Measurements from ENCODE around the gene PGC.
"Not testable (repeated sequence)": the region's sequence is repeated elsewhere in the genome, so short reads cannot be mapped to it uniquely, and the experiment has no call there.

PGC gene

DNA sequence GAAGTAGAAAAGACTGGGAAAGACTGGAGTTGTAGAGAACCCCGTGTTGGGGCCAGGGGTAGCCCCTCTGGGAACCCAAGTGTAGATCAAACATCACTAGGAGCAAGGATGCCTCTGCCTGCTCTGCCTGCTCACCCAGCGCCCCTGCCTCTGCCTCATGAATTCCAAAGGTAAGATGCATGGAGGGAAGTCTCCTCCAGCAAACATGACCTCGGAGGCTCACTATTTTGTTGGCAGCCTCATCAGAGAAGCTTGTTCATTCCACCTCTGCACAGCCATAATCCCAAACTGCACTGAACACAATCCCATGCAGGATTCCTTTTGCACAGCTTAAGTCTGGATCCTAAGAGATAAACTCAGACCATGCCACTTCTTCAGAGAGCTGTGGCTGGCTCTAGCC, 27.6 kb upstream of the PGC start:
- DNase-seq = no peak

DNA sequence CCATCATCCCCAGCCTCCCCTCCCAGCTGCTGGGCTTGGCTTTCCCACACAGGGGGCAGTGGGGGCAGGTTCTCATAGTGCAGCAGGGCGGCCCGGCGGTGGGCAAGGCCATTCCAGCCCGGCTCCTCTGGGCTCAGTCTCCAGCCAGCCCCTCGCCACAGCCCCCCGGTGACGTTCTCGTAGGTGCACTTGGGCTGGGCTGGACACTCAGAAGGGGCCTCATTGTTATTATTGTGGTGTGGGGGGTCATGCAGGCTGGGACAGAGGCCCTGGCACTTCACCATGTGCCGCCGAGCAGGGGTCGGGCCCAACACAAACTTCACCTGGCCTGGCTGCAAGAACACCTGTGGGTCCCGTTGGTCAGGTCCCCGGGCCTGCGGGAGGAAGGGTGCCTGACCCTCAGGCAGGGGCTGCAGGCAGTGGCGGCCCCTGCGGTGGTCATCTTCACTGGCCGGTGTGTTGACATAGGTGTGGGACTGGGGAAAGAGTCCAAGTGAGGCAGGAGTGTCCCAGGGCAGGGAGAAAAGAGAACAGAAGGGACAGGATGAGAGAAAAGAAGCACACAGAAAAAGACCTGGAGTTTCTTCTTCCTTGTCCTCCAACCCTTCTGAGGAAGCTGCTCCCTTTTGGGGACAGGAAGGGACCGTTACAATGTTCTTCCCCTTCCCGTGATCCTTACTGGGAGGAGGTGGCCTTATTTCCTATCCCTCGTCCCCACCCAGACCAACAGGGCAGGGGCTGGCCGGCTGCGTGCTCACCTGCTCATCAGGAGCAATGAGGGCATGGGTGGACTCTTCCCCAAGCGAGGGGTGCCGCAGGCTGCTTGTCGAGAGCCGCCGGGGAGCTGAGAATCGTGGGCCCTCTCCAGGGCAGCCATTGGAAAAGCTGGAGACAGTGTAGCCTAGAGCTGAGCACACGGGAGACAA, 24.1 kb upstream of the PGC start:
- DNase-seq = no peak

DNA sequence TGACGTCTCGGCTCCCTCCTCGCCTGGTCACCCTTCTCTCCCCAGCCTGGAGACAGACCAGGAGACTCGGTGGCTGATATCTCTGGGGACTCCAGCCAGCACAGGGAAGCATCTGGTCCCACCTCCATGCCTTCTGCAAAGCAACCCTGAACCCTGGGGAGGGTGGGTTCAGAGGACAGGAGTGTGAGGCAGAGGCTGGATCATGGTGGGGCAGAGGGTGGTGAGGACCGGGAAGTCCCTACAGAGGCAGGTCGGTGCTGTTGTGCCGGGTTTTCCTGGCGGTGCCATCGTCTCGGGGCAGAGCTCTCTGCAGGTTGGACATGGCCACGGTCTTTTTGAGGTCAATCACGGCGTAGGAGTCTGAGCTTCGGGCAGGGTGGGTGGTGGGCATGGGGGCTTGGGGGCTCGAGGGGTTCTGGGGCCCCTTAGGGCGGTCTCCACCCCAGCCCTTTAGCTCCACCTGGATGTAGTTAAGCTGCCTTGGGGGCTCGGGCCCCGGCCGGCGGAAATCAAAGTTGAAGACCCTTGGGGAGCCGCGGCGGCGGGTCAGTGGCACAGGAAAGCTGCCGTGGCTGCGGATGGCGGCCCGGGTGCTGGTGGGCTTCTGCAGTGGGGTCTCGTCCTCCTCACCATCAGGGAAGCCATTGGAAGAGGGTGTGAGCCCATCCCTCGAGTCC, 23.3 kb upstream of the PGC start:
- no peak for DNase-seq

DNA sequence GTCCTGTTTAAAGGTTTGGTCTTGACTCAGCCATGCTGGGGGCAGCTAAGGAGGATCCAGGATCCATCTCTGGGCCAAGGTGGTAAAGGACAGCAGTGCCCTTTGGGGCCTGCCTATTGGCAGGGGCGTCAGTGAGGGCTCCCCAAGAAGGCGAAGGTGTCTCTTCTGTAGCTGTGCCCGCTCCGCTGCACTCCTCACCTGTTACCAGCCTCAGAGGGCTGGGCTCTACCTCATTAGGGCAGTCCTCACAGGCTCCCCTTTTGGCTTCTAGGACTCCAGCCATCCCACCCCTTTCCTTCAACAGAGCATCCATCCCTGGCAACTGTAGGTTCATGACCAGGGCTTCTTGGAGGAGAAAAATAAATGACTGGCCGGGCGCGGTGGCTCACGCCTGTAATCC, 22.2 kb upstream of the PGC start:
- no peak for DNase-seq

DNA sequence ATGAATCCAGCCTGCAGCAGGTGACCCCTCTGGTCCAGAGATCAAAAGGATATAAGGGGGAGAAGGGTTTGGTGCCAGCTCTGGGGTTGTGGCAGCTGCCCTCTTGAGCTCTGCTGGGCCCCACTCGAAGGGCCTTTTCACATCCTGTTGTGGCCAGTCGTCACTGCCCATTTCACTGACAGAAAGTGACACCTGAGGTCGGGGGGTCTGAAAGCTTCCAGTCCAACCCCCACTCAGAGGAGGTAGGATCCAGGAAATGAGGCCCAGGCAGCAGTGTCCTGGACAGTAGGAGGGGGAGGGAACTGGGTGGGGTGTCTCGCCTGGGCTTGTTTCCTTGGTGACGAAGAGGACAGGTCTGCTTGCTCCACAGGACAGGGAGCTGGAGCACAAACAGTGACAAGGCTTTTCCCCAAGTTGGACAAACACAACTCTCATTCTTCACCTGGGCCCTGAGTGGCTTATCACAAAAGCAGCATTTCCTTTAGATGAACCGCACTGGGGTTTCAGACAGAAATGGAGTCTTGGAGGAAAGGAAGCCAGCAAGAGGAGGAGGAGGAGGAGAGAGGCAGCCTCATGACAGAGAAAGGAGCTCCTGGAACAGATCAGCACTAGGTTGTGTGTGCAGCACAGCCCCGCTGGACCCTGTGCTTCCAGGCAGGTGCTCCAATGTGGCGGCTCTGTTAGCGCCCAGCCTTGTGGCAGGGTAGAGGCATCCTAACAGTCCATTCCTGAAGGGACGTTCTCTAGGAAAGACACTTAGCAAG, 21.5 kb upstream of the PGC start:
- no peak for DNase-seq

DNA sequence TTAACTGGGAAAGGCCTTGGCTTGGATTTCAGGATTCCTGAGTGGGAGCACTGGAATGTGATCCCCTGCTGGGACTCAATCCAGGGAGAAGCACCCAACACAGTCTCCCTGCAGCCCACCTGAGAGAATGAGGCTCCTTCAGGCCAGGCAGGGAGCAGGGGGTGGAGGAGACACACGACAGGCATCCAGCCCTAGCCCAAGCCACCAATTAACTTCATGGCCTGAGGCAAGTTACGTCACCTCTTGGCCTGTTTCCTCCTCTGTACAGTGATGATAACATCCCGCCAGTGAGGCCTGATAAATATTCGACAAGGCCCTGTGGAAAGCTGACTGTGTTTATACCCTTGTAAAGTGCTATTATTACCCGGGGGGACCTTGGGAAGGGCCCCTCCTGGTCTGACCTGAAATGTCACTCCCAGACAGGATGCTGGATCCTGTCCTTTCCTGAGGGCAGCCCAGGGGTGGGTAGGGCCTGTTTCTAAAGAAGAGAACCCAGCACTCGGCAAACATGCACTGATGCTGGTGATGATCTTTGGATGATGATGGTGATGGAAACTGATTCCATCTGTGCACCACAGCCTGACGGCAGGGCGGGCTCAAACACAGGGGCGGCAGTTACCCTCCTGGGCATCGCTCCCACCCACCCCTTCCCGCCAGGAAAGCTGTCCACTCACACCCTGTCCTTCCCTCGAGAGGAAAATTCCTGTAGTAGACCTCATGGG, 20.1 kb upstream of the PGC start:
- no peak for DNase-seq

DNA sequence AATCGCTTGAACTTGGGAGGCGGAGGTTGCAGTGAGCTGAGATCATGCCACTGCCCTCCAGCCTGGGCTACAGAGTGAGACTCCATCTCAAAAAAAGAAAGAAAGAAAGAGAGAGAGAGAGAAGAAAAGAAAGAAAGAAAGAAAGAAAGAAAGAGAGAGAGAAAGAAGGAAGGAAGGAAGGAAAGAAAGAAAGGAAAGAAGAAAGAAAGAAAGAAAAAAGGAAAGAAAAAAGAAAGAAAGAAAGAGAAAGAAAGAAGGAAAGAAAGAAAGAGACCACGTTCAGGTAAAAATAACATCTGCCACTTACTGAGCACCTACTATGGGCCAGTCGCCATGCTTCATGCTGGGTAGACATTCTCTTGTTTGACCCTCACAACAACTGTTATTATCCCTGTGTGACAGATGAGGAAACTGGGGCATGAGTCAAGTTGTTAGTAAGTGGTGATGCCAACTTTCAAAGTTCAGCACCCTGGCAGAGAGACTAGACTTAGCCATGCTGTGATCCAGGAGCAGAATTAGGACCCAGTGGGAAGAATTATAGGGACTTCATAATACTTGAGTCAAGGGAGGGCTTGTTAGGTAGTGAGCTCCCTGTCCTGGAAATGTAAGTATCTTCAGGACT, 19.0 kb upstream of the PGC start:
- DNase-seq = not testable (repeated sequence)

DNA sequence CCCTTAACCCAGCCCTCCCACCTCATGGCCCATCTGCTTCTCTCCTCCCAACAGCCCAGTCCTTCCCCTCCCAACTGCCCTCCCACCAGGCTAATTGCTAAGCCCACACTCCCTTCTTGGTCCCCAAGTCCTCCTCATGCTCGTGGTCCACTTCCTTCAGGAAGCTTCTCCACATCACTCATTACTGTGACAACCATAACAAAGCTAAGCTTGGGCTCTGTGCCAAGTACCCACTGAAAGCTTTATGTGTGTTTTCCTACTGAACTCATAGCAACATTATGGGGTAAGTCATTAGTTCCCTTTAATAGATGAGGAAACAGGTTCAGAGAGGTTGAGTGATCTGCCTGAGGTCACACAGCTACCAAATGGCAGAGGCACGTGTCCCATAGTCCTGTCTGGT, 16.3 kb upstream of the PGC start:
- DNase-seq = no peak

DNA sequence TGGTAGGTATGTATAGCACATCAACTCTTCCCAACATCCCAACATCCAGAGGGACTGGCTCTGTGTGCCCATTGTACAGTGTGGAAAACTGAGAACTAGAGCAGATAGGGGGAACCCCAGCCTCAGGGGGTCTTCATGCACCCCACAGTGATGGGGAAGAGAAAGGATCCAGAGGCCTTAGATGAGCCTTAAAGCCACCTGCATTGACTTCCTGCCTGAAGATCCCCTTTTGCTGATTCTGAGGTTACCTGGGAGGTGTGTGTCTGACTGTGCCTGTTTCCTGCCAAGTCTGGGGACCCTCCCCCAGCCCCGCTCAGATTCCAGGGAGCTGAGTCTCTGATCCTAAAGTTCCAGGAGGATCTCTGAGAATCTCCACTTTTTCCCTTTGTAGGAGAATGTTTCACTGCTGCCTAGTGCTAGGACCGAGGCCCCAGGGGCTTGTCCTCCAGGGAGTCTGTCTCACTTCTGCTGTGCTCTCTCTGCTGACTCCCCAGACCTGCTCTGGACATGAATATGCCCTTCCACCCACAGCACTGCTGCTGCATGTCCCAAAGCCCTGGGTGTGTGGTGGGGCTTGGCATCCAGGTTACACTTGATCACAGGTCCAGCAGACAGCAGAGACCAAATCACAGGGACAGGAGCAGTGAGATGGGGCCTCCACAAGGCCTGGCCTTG, 12.8 kb upstream of the PGC start:
- DNase-seq = no peak

DNA sequence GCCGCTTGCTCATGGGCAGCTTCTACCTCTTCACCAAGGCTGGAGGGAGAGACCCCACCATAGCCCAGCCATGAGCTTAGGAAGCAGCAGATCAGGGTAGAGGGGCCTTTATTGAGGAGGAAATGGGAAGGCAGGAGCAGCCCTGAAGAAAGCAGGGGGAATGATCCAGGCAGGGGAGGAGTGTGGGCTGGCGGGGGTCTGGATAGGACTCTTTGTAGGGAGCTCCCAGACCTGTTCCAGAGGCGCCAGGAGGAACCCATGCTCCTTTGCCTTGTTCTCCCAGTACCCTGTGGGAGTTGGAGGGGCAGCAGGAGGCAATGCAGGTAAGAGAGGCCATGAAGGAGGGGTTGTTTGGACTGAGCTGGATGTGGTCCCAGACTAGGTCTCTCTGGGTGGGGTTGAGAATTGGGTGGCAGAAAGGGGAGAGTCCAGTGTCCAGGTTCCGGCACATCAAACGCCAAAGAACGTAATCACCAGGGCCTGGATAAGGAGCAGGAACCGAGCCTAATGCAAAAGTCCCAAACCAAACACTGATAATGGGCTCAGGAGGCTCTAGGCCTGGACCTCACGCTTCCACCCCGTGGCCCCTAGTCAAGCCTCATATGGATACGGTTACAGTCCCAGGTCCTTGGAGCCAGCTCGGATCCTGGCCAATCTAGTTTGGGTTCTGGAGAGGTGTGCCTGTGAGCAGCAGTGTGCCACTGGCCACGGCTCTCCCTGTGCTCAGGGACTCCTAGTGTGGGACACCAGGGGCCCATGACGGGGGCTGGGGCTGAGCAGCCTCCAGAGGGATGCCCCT, 12.1 kb upstream of the PGC start:
- DNase-seq = no peak

DNA sequence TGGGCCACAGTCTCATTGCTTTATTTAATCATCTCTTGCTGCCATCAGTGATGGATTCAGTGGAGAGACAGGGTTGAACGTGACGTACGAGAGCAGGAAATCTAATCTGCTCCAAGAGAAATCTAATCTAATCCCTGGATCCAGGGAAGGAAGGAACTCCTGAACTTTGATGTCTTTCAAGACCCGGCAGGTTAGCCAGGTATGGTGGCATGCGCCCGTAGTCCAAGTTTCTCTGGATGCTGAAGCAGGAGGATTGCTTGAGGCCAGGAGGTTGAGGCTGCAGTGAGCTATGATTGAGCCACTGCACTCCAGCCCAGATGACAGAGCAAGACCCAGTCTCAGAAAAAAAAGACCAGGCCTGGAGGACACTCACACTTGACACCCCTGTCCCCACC, 11.4 kb upstream of the PGC start:
- no peak for DNase-seq

DNA sequence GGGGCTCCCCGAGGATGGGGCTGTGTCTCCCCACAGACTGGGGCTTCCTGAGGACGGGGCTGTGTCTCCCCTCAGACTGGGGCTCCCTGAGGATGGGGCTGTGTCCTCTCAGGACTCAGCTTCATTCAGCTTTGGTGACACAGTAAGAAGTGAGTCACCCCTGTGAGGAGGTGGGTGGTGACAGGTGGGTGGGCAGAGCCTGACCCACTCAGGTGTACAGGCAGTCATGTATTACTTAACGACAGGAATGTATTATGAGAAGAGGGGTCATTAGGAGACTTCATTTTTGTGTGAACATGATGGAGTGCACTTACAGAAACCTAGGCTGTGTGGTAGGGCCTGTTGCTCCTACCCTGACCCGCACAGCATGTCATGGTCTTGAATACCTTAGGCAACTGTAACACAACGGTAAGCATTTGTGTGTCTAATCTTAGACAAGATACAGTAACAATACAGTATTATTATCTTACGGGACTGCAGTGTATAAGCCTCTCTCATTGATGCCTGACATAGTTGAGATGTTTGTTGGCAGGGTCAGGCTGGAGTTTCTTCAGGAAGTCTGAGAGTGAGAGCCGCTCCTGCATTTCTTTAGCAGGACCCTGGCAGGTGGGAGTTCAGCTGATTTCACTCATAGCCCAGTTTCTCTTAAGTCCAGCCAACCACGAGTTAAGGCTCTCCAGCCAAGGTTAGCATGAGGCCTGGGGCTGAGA, 10.9 kb upstream of the PGC start:
- DNase-seq = no peak

DNA sequence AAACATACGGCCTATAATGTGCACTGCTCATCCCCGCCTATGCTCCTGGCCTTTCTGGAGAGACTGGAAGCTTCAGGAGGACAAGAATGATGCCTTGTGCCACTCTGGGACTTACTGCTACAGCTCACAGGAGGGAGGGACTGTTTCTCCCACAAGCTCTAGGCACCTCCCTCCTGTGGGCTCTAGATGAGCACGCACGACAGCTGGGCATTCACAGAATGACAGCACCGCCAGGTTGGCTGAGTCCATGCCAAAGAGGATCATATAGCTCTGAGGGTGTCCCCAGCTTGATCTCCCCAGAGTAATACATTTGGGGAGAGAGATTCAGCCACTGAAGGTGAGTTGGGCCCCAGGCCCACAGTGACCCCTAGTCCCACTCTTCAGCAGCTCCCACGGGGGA, 10.1 kb upstream of the PGC start:
- DNase-seq = no peak

DNA sequence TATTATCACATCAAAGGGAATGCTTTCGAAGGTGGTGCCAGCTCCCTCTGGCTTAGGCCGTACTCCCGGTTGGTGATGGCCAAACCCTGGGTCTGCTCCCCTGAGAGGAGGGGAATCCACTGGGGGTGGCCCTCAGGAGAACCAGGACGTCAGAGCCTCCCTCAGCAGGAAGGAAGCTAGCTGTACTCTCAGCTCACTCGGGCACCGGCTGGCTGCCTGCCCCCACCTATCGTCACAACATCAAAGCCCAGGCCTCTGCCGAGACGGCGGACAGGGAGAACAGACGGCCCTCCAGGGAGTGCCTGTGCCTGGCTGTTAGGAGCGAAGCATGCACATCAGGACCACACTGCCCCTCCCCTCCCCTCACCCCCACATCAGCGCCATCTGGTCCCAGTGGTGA, 9.2 kb upstream of the PGC start:
- DNase-seq = no peak

DNA sequence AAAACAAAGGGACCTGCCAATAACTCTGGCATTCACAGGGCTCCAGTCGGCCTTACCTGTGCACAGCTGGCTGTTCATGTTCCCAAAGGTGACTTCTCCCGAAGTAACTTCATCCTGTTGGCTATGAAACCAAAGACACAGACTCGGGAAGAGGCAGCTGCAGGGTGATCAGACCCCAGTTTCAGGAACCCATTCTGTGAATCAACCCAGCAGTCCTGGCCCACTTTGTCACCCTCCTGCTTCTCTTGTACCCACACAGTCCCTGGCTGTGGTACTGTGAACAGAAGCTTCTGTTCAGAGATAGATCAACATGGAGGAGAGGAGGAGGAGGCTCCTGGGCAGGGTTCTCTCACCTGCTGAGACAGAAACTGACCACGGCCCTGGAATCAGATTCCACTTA, 8.7 kb upstream of the PGC start:
- DNase-seq = no peak

DNA sequence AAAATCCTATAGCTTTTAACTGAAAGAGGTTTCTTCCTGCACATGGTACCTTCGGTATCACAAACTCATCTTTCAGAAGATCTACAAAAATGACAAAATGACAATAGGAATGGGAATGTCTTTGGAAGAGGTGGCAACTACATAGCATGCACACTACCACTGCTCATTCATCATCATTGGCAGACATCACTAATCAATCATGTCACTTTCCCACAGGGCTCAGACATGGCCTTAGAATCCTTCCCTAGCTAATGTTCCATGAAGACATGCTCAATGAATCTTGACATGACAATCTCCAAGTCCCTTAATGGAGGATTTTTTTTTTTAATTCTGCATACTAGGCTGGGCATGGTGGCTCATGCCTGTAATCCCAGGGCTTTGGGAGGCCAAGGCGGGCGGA, 3.2 kb upstream of the PGC start:
- DNase-seq = no peak

DNA sequence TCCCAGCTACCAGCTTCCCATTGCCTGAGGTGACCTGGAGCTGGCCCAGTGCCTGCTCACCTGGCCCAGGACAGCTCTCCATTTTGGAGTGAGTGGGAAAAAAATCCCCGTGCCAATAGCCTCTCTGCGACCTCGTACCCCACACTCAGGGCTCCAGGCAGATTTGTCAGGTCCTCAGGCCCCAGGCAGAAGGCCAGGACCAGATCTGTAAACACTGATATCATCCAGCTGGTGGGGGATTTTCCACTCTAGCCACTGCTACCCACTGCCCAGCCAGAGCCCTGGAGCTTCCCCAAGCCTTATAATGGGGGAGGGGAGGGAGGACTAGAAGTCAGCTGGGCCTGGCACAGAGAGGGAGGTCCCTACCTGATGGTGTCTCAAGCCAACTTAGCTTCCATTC, 1.3 kb upstream of the PGC start:
- DNase-seq = no peak

DNA sequence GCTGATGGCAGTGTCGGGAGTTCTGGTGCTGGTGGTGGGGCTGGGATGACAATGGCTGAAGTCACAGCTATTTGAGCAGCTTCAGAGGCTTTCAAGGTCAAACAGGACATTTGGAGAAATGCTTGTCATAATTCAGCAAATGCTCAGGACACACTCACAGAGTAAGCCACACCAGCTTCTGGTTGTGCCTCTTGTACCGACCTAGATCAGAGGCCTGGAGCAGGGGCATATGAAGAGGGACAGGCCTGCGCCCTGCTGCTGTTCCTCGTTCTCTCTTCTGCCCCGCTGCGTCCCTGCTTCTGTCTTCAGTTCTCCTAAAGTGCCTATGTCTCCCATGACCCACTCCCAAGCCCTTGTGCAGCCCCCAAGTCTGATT, 893 bp upstream of the PGC start:
- no peak for DNase-seq

DNA sequence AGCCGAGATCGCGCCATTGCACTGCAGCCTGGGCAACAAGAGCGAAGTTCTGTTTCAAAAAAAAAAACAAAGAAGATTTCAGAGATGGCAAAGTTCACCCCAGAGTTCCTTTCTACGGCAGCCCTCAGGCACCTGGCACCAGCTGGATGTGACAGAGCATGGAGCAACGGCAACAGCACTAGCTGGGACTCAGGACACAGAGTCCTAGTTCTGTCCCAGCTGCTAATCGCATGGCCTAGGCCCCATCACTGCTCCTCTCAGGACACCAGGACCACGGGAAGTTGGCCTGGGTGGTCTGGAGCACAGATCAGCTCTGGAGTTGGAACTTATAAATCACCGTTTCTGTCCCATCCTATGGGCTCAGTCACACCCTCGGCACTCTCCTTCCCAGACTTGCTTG, 1.1 kb downstream of the PGC start:
- DNase-seq = no peak

DNA sequence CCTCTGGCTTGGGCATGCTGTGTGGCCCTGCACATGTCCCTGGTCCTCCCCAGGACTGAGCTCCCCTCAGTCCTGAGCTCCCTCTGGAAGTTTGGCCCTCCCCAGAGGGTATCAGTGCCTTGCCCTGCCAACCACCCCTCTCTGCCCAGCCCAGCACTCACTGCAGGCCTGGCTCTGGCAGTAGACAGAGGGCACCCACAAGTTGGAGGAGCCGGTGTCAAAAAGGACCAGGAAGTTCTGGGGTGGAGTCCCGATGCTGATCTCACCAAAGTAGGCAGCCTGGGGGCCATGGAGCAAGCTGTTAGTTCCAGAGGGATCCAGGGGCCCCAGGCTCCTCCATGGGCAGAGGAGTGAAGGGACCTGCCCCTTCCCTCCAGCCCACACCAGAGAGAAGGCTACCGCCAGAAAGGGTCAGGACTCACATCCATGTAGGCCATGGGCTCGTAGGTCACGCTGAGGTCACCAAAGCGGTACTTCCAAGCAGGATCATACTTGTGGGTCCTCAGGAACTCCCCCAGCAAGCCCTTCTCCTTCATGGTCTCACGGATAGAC, 2.9 kb downstream of the PGC start:
- DNase-seq = no peak

Measured in CD4-positive, alpha-beta T cell treated with Interleukin-12 subunit alpha and Interleukin-12 subunit beta, for 1 hour (primary cell).